ENCODE data around the gene DENND1A.
"Not testable (repeated sequence)": the region's sequence is repeated elsewhere in the genome, so short reads cannot be mapped to it uniquely, and the experiment has no call there.

DENND1A gene

DNA sequence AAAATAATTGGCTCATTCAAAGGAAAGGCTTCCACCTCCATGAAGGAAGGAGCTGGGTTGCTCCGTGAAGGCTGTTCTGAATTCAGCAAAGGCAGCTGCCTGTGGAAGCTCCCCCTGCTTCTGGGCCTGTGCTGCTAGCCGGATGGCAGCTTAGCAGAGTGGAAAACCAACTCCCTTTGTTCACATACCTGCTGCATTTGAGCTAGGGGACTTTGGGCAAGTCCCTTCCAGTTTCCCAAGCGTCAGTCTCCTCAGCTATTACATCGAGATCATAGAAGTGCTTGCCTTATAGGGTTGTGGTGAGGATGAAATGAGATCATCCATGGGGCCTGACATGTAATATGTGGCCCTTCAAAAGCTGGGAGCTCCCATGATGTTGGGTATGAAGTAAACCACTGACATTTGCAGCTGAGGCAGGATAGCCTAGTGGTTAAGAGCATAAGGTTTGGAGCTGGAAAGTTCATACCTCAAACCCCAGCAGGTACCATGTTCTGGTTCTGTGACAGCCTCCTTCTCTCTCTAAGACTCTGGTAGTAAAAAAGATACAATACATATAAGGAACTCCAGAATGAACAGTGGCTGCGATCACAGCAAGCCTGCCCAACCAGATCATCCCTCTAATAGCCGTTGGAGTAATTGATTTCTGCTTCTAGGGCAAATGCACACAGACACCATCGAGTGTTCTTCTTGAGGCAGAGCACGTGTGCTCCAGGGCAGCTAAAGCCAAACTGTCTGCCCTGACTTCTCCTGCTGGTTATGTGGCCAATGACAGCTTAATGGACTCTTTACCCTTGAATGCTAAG, 11.0 kb upstream of the DENND1A start:
- no peak overlapping the region for H3K4me3 ChIP-seq (ENCODE audit: control insufficient read depth, low read depth, low read length)
- no peak for DNase-seq (ENCODE audit: low read depth)
- TF ChIP-seq CTCF (conservative IDR thresholded peaks at IDR 0.05; ENCODE audit: control insufficient read depth, insufficient read depth, low read depth, low read length), result no peak

- DNase-seq (ENCODE audit: low read depth), result no peak
- no peak for TF ChIP-seq CTCF (conservative IDR thresholded peaks at IDR 0.05; ENCODE audit: control insufficient read depth, insufficient read depth, low read depth, low read length)
- no peak overlapping the region for H3K4me3 ChIP-seq (ENCODE audit: control insufficient read depth, low read depth, low read length)
These were observed 8.5 kb upstream of the DENND1A start for GRCh38 chr9:123938401-123938800.

- DNase-seq (ENCODE audit: low read depth); H3K4me3 ChIP-seq (ENCODE audit: control insufficient read depth, low read depth, low read length): not testable (repeated sequence)
These were observed 6.6 kb upstream of the DENND1A start for GRCh38 chr9:123936575-123936974.

GRCh38 chr9:123933440-123934212, 3.7 kb upstream of the DENND1A start:
- TF ChIP-seq CTCF (conservative IDR thresholded peaks at IDR 0.05; ENCODE audit: control insufficient read depth, insufficient read depth, low read depth, low read length), result no peak
- peak; percentile 84 for DNase-seq (ENCODE audit: low read depth)
- H3K4me3 ChIP-seq (ENCODE audit: control insufficient read depth, low read depth, low read length), result no peak overlapping the region

DNA sequence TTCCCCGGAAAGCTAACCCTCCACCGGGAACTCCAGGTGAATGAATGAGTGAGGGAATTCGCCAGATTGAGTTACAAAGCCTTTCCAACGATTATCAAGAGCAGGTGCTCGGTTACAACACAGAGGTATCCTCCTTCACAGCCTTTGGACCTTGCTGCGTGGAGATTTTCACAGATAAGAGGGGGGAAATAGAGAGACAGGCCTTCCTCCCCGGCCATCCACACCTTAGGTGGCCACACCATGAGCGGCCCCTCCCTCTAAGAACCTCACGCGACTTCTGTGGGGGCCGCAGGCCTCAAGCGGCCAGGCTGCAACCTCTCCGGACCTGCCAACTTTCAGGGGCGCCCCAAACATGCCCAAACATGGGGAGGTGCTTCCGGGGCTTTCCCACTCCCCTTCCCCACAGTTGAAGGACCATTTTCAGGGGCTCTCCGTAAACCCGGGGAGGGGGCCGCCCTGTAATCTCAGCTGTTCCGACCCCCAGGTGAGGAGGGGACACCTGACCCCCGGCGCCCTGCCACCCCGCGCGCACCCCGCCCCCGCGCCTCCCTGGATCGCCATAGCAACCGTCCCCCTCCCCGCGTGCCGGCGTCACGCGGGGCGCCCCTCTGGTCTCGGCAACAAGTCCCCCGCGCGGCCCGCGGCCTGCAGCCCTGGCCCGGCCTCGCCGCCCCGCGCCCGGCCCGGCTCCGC, 603 bp downstream of the DENND1A start:
- TF ChIP-seq CTCF (conservative IDR thresholded peaks at IDR 0.05; ENCODE audit: control insufficient read depth, insufficient read depth, low read depth, low read length), result no peak
- DNase-seq (ENCODE audit: low read depth), result no peak
- peak overlapping the region; percentile 67 for H3K4me3 ChIP-seq (ENCODE audit: control insufficient read depth, low read depth, low read length)

DNA sequence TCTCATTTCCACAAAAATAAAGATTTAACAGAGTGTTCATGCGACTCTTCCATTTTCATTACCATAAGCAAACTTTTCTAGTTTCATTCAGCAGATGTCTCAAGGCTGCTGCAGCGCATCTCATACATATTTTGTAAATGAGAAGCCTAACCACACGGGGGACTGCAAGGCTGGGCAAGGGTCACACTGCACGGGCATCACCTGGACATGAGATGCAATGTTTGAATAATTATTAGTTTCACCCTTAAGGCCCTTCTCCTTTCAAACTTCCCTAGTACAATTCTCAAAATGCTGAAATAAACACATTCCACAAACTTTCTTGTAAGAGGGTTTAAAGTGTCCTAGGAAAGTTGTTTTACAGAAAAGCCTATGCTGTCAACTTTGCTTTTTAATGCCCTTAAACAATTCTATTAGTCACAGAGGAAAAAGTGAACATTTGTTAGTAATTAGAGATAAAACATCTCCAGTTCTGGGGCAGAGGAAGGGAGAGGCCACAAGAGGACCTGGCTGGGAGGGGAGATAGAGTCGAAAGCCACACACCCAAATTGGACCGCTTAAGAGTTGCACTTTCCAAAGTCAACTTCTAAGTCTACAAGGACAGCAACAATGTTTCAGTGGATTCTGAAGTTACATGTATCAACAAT, 1.3 kb downstream of the DENND1A start:
- peak; percentile 69 for DNase-seq (ENCODE audit: low read depth)
- peak overlapping the region; percentile 67 for H3K4me3 ChIP-seq (ENCODE audit: control insufficient read depth, low read depth, low read length)
- TF ChIP-seq CTCF (conservative IDR thresholded peaks at IDR 0.05; ENCODE audit: control insufficient read depth, insufficient read depth, low read depth, low read length), result no peak
